Stimulated activated CD8-positive, alpha-beta memory T cell treated with anti-CD3 and anti-CD28 coated beads, Interleukin-2, amount 100 ng/mL, for 48 hours (primary cell): ENCODE data around the gene LYPD3.
"Not testable (repeated sequence)": the region's sequence is repeated elsewhere in the genome, so short reads cannot be mapped to it uniquely, and the experiment has no call there.

Experiments
- DNase-seq, 2 donors: peaks; one replicate each; pipeline ENCODE4 v3.0.0-alpha.2; 2020; ENCODE audit warnings: low read depth in 2 of 2

The LYPD3 gene

GRCh38 chr19:43465468-43466120, at the start of gene LYPD3:
TSS of gene LYPD3 (minus strand) at chr19:43465608. CDS start at chr19:43465571, 37 bp downstream.
- no peak for DNase-seq

GRCh38 chr19:43512399-43512798, 47.0 kb upstream of the LYPD3 start:
- DNase-seq, result not testable (repeated sequence)

GRCh38 chr19:43511324-43511723, 45.9 kb upstream of the LYPD3 start:
- no peak for DNase-seq

DNA sequence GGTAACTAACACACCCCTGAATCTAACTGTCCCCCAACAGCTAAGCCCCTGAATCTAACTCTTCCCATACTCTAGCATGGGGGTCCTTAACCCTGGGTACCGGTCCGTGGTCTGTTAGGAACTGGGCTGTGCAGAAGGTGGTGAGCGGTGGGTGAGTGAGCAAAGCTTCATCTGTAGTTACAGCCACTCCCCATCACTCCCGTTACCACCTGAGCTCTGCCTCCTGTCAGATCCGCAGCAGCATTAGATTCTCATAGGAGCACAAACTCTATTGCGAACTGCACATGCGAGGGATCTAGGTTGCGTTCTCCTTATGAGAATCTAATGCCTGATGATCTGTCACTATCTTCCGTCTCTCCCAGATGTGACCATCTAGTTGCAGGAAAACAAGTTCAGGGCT, 45.3 kb upstream of the LYPD3 start:
- DNase-seq, result no peak

DNA sequence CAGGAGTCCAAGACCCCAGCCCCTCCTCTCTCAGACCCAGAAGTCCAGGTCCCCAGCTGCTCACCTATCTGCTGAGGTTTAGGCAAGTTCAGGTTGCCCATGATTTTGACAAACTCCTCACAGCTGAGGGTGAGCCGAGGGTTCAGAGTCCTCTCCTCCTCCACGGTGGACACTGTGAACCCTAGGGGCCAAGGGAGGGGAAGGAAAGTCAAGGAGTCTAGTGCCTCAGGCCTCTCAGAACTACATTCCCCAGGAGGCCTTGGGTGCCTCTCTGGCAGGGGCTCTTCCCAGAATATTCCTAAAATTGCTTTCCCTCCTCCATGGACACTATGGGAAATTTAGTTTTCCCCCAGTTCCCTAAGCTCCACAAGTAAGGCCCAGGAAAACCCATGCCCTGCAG, 42.5 kb upstream of the LYPD3 start:
- no peak for DNase-seq

DNA sequence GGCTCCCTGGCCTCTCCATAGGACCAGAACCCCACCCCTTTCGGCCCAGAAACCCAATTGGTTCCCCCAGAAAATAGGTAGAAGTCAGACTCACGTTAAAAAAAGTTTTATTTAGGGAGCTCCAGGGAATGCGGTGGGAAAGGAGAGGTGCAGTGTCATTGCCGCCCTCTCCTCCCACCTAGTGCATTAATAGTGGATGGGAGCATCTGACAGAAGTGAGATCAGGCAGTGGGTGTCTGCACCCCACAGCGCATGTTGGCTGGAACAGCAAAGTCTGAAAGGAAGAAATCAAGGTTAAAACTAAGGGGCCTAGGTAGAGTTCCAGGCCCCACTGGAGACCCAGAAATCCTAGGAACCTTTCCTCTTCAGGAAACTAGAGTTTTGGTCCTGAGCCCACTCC, 41.2 kb upstream of the LYPD3 start:
- no peak for DNase-seq

DNA sequence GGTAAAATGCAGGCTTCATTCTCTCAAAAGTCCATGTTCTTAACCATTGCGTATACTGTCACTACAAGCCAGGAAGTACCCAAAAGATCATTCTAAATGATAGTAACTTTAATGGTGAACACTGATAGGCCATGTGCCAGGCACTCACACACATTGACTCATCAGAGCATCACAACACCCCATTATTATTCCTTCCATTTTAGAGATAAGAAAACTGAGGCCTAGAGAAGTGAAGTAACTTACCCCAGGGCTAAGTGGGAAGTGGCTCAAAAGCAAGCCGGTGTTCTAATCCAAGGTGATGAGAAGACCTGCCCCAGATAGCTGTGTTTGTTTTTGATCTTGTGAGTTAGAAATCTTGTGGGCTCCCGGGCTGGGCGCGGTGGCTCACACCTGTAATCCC, 40.5 kb upstream of the LYPD3 start:
- DNase-seq, result no peak

- DNase-seq, result no peak
Observed at GRCh38 chr19:43505186-43505456, 39.7 kb upstream of the LYPD3 start.

DNA sequence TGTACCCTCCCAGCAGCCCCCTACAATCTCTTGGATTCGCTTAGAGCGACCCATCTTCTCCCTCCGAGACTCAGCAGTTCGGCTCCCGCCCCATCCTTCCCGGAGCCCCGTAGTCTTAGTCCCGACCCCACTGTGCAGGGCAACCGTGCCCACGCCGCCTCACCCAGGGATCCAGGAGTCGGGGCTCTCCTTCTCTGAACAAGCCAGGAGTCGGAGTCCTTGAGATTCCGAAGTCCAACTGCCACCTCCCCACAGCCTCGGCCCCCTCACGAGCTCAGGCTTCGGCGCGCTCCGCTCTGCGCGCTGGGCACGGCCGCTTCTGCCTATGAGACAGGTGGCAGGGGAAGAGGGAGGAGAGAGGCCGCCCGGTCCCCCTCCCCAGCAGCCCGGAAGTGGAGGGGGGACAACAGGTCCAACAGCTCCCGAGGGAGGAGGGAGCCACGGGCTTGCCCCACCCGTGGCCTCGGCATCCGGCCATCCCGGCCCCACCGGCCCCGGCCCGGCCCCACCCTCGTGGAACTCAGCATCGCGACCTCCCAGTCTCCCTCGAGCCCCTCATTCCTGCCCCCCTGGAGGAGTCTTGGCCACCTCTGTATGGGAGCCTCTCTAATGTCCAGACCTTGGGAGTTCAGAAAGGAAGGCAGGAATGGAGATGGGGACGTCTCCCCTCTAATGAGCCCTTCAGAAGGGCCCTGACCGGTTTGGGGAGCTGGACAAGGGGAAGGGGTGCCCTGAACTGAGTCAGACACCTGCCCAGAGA, 39.2 kb upstream of the LYPD3 start, which contains the start of gene PHLDB3:
Gene PHLDB3, minus strand, starts transcription at position 321 of the 760 bp plus-strand sequence. CDS start 628 bp downstream, outside the sequence.
- peak in 1 of 2 donors; percentile 30 for DNase-seq

GRCh38 chr19:43503501-43504425, 38.4 kb upstream of the LYPD3 start:
- peak; percentile 99 to 100 for DNase-seq

- no peak for DNase-seq
Observed at GRCh38 chr19:43502419-43502976, 37.1 kb upstream of the LYPD3 start.

DNA sequence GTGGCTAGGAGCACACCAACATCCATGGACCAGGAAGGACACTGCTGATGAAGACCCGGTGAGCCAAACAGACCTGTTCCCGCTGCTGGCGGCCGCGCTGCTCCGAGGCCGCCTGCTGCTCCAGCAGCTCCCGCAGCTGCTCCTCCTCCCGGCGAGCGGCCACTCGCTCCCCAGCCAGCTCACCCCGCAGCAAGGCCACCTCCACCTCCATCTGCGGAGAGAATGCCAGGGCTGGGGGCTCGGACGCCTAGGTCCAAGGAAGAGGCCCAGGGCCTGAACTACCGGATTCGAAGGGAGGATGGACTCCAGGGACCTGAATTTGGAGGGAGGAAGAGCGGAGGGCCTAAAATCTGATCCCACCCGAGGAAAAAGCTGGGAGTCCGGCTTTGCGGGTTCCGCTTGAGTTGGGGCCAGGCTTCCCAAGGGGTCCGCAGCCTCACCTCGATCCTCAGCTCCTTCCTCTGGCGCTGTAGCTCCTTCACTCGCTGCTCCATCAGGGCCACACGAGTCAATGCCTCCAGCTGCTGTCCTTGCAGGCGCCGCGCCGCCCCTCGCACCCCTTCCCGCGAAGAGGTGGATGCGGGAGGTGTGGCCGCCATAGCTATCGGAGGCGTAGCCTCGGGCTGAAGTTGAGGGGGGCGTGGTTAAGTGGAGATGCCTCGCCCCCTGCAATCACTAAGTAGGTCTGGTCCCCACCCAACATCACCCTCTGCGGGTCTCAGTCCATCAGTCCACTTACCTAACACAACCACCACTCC, 36.4 kb upstream of the LYPD3 start:
- no peak for DNase-seq

- no peak for DNase-seq
Observed at GRCh38 chr19:43499042-43499441, 33.6 kb upstream of the LYPD3 start.

- no peak for DNase-seq
Observed at GRCh38 chr19:43498233-43498842, 32.9 kb upstream of the LYPD3 start.

- no peak for DNase-seq
Observed at GRCh38 chr19:43496960-43497359, 31.6 kb upstream of the LYPD3 start.

- DNase-seq, result no peak
Observed at GRCh38 chr19:43495082-43495481, 29.7 kb upstream of the LYPD3 start.

DNA sequence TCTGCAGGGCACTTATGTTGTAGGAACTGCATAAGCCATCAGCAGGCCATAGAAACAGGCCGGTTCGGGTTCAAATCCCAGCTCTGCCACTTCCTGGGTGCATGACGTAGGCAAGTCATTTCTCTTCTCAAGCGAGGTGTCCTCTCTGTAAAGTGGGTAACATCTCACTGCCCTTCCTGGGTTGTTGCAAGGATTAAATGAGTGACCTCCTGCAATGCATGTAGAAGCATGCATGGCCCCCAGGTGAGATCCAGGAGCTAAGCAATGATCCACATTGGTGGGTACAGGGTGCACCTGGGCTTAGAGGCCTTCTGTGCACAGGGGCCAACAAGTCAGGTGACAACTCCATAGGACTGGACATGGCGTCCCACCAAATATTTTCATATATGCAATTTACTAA, 25.4 kb upstream of the LYPD3 start:
- DNase-seq, result no peak

- no peak for DNase-seq
Observed at GRCh38 chr19:43489979-43490599, 24.7 kb upstream of the LYPD3 start.

DNA sequence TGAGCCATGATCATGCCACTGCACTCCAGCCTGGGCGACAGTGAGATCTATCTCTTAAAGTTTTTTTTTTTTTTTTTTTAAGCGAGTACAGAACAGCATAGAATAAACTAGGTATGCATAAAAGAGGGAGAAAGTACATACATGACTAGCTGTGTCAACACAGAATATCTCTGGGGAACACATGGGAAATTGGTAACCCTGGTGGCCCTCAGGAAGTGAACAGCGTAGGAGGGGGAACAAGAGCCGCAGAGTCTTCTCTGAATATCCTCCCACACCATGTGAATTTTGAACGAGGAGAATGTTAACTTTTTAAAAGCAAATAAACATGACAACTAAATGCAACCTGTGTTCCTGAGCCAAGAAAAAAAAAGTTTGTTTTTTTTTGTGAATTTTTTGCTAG, 23.9 kb upstream of the LYPD3 start:
- no peak for DNase-seq

- DNase-seq, result no peak
Observed at GRCh38 chr19:43488179-43488578, 22.8 kb upstream of the LYPD3 start.
